ENCODE measurements around the gene USP4. TPM values are rescaled to one million over a fixed set of nuclear protein-coding genes. Genes with fewer than 3 reads are reported as not detected.
"Not testable (repeated sequence)": the region's sequence is repeated elsewhere in the genome, so short reads cannot be mapped to it uniquely, and the experiment has no call there.

Gene USP4
- polyA plus RNA-seq, 4 donors, result 56.2 to 64.4 (median 60.0) TPM

DNA sequence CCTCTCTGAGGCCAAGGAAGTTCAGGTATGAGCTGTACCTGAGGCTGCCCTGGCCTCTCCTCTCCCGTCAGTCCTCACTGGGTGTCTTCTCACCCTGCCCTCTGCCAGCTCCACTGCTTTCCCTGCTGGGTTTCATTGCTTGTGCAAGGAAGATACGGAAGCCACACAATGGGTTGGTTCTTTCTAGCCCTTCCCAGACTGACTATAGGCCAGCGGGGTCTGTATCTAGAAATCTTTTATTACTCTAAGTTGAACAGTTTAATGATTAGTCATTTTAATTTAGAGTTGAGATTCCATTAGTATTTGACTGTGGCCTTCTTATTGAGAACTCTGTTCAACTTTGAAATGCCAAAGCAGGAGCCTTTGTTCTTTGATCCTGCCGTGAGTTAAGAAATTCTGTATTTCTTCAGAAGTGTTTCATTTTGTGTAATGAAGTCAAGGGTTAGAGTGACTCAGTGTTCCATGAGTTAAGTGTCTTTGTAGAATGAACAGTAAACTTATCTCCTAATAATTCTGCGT lies 79.0 kb downstream of the USP4 start:
- DNase-seq (ENCODE audit: low read depth in 4 of 4, low spot score in 3 of 4), result no peak

DNA sequence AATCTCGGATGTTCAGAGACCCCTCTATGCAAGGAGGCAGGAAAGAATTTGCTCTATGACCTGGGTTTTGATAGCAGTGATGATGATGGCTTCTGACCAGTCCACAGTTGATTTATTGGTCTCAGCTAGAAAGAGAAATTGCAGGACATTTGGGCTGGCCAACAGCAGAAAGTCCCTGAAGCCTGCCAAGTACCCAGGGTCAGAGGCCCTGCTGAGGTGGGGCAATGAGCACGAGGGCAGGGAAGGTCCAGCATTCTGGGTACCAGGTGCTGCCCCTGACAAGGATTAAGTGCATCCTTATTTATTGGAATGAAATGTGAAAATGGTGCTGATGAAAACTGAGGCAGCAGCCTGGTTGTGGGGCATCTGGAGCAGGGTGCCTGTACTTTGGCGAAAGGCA lies 82.7 kb downstream of the USP4 start:
- DNase-seq (ENCODE audit: low read depth in 4 of 4, low spot score in 3 of 4), result no peak

DNA sequence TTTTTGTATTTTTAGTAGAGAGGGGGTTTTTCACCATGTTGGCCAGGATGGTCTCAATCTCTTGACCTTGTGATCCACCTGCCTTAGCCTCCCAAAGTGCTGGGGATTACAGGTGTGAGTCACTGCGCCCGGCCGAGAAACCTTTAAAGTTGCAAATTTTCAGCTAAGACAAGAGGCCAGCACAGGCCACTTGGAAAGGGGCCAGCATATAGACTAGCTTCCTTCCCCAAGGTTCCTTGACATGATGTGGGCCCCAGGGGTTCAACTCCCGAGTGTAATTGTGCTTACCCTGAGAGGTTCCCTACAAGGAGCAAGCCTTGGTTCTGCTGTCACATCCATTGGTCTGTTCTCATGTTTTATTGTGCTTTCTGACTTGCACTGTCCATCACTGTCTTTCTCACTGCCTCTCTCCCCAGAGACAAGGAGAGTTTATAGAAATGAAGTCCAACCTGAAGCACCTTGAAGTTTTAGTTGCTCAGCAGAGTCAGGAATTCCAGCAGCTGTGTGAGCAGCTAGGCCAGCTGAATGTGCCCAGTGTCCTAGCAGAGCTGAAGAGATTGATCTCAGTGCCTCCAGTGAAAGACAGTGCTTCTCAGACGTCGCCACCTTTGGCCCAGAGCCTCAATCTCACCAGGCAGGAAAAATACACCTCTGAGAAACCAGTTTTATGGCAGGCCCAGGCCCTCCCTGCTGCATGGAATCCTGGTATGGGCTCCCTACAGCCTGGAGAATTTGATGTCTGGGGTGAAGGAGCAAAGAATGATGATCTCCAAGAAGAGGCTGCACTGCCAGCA lies 83.9 kb downstream of the USP4 start:
- DNase-seq (ENCODE audit: low read depth in 4 of 4, low spot score in 3 of 4), result no peak

DNA sequence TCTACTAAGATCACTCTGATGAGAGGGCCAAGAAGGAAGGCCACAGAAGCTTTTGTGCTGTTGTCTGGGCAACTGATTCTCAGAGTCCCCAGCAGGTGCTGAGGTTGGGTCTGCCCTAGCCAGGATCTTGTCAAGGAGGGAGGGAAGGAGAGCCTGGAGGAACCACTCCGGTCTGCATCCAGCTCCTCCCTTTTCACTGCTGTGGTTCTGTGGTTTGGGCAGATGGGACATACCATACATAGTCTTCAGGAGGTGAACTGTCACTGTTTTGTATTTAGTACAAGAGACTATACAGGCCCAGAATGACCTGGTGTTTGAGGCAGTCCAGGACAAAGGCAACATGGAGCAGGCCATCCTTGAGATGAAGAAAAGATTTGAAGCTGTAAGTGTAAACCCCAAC lies 84.7 kb downstream of the USP4 start:
- DNase-seq (ENCODE audit: low read depth in 4 of 4, low spot score in 3 of 4), result no peak

DNA sequence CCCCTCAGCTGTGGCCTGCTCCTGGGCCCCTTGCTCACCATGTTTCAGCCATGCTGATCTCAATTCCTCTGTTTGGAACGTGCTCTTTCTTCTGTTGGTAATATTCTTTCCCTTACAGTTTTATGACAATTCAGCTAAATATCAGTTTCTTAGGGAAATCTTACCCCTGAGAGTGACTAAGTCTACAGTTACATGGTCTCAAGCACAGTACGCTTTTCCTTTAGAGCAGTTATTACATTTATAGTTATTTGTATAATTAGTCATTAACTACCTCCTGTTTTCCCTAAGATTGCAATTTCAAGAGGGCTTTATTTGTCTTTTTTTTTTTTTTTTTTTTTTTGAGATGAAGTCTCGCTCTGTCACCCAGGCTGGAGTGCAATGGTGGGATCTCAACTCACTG lies 86.3 kb downstream of the USP4 start:
- DNase-seq (ENCODE audit: low read depth in 4 of 4, low spot score in 3 of 4), result no peak

DNA sequence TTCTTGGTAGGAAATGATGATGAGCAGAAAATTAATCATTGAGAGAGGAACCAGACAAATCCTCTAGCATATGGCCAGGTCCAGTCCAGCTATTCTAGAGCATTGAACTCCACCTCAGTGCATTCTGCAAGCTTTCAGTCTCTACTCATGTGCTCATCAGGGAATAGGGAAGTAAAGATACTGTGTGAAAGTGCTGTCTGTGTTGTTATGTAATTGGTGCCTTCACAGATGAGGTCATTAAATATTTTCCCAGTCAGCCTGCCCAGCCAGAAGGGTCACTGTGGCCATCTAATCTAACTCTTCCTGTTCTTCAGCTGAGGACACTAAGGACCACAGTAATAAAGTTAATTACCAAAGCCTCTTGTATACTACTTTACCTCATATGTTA lies 91.0 kb downstream of the USP4 start:
- DNase-seq (ENCODE audit: low read depth in 4 of 4, low spot score in 3 of 4), result no peak

DNA sequence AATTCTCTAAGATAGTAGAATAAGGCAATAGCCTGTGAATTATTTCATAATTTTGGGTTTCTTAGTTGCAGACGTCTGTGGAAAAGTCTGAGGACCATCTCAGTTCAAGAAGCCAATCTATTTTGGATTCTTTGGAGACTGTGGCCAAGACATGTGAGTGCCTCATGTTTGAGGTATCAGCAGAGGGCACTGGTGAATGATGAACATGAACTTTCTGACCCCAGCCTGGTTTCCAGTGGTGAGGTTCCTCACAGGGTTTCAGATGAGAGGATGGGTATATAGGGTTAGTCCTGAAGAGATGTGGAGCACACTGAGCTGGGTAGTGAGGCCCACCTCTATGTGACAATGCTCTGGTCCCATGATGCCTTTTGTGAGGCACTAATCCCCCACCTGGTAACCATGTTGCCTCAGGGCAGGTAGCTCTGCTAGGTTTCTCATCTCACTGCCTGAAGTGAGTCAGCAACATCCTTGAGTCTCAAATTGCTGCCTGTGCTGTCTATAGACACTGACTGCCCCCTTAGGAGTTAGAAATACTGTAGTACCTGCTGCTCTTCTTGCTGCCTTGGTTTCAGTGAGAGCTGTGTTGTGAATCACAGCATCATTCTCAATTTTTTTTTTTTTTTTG lies 95.2 kb downstream of the USP4 start:
- DNase-seq (ENCODE audit: low read depth in 4 of 4, low spot score in 3 of 4), result no peak

DNA sequence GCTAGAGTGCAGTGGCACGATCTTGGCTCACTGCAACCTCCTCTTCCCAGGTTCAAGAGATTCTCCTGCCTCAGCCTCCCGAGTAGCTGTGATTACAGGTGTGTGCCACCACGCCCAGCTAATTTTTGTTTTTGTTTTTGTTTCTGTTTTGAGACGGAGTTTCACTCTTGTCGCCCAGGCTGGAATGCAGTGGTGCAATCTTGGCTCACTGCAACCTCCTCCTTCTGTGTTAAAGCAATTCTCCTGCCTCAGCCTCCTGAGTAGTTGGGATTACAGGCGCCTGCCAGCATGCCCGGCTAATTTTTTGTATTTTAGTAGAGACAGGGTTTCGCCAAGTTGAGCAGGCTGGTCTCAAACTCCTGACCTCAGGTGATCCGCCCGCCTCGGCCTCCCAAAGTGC lies 99.8 kb downstream of the USP4 start:
- DNase-seq (ENCODE audit: low read depth in 4 of 4, low spot score in 3 of 4), result not testable (repeated sequence)

DNA sequence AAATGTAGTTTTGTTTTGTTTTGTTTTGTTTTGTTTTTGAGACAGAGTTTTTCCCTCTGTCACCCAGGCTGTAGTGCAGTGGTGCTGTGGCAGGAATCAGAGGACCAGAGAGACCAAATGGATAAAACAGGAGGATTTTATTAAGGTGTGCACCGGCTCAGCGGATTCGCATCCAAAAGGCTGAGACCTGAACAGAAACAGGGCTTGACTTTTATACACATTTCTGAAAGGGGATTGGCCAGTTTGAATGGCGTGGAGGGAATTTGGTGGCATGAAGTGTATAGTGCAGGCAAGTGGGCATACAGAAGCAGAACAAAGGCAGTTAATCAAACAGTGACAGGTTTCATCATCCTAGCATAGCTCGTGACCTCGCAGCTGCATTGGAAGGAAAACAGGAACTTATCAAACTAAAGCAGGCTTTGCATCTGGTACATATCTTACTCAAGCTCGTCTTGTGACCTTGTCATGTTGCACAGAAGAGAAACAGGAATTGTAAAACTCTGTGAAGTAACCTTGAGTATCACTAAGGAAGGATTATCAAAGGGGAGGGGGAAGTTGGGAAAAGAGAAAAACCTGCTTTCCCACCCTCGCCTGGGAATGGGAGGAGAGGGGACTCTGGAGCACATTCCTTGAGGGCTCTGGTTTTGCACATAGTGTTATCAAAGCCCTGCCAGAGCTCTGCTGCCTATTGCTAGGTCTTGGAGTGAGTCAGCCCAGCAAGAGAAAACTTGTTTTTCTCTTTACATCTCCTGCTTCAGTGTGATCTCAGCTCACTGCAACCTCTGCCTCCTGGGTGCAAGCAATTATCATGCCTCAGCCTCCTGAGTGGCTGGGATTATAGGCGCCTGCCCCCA lies 101.4 kb downstream of the USP4 start:
- DNase-seq (ENCODE audit: low read depth in 4 of 4, low spot score in 3 of 4), result no peak

DNA sequence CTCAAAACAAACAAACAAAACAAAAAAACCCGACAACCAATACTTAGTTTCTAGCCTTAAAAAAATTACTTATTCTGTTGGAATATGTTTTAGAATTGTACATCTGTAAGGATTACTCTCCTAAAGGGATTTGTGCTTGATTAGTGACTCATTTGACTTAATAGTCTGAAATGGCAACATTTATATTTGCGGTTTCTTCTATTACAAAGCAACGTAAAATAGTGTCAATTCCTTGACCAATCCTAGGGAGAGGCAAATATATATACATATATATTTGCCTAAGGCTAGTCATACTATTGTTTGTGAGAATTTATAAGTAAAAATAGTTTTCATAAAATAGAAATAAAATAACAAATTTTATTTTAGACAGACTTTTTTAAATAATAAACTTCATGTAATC lies 102.5 kb downstream of the USP4 start:
- no peak for DNase-seq (ENCODE audit: low read depth in 4 of 4, low spot score in 3 of 4)

DNA sequence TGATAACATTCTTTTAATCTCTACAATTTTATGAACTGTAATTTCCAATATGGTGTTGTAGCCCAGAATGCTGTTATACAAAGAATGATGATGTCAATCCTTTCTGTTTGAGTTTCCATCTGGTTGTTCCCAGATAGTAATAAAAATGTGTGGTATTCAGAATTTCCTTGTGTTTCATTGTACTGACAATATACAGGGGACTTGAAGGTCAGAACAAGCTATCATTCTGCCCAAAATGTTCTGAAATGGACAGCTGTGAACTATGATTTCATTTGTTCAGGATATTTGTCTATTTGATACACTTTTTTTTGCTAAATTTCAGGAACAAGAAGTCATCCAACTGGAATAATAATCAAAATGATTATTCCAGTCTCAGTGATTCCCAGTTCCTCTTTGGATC lies 103.6 kb downstream of the USP4 start:
- no peak for DNase-seq (ENCODE audit: low read depth in 4 of 4, low spot score in 3 of 4)

DNA sequence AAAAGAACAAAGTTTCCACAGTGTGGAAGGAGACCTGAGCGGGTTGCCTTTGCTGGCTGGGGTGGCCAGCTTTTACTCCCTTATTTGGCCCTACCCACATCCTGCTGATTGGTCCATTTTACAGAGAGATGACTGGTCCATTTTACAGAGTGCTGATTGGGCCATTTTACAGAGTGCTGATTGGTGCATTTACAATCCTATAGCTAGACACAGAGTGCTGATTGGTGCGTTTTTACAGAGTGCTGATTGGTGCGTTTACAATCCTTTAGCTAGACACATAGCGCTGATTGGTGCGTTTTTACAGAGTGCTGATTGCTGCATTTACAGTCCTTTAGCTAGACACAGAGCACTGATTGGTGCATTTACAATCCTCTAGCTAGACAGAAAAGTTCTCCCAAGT lies 111.0 kb downstream of the USP4 start:
- DNase-seq (ENCODE audit: low read depth in 4 of 4, low spot score in 3 of 4), result not testable (repeated sequence)

Other genes with a start within 250 kb of the USP4 start
- gene QRICH1, start 246.0 kb downstream of the USP4 start, polyA plus RNA-seq (ENCODE audit: insufficient read length in 4 of 4), result 10 to 100 TPM; 76.8 to 90.3 (median 89.5) TPM
- 100 to 1,000 TPM; 275 to 317 (median 282) TPM for gene QARS1, start 235.3 kb downstream of the USP4 start, polyA plus RNA-seq (ENCODE audit: insufficient read length in 4 of 4)
- 10 to 100 TPM; 50.2 to 63.5 (median 57.6) TPM for gene USP19, start 219.2 kb downstream of the USP4 start, polyA plus RNA-seq (ENCODE audit: insufficient read length in 4 of 4)
- gene LAMB2, start 207.0 kb downstream of the USP4 start, polyA plus RNA-seq (ENCODE audit: insufficient read length in 4 of 4), result 100 to 1,000 TPM; 359 to 408 (median 390) TPM
- 10 to 100 TPM; 23.3 to 28.8 (median 27.0) TPM for gene CCDC71, start 173.7 kb downstream of the USP4 start, polyA plus RNA-seq (ENCODE audit: insufficient read length in 4 of 4)
- gene KLHDC8B, start 168.5 kb downstream of the USP4 start, polyA plus RNA-seq (ENCODE audit: insufficient read length in 4 of 4), result 10 to 100 TPM; 41.8 to 46.1 (median 43.8) TPM
- gene C3orf62, start 62.8 kb downstream of the USP4 start, polyA plus RNA-seq (ENCODE audit: insufficient read length in 4 of 4), result 10 to 100 TPM in 3 of 4 donors, 1 to 10 TPM in 1; 9.5 to 12.0 (median 11.5) TPM
- 100 to 1,000 TPM; 115 to 195 (median 124) TPM for gene GPX1, start 18.3 kb upstream of the USP4 start, polyA plus RNA-seq (ENCODE audit: insufficient read length in 4 of 4)
- gene RHOA, start 71.9 kb upstream of the USP4 start, polyA plus RNA-seq (ENCODE audit: insufficient read length in 4 of 4), result 100 to 1,000 TPM; 522 to 604 (median 543) TPM
- gene TCTA, start 72.4 kb upstream of the USP4 start, polyA plus RNA-seq (ENCODE audit: insufficient read length in 4 of 4), result 10 to 100 TPM; 34.1 to 39.8 (median 36.3) TPM
- gene AMT, start 82.4 kb upstream of the USP4 start, polyA plus RNA-seq (ENCODE audit: insufficient read length in 4 of 4), result 10 to 100 TPM; 36.3 to 43.5 (median 39.1) TPM
- 10 to 100 TPM; 22.6 to 33.0 (median 25.5) TPM for gene NICN1, start 89.3 kb upstream of the USP4 start, polyA plus RNA-seq (ENCODE audit: insufficient read length in 4 of 4)
- 100 to 1,000 TPM; 123 to 132 (median 125) TPM for gene DAG1, start 130.2 kb upstream of the USP4 start, polyA plus RNA-seq (ENCODE audit: insufficient read length in 4 of 4)
- gene BSN, start 214.4 kb upstream of the USP4 start, polyA plus RNA-seq (ENCODE audit: insufficient read length in 4 of 4), result 1 to 10 TPM in 3 of 4 donors, under 1 TPM in 1; 0.98 to 1.8 (median 1.5) TPM

Data from right renal pelvis (tissue), 4 donors.